NCI-H2196 treated with DMSO at 0.1 percent for 48 hours (cell line): ENCODE measurements around the gene CDC42SE2.
"Not testable (repeated sequence)": the region's sequence is repeated elsewhere in the genome, so short reads cannot be mapped to it uniquely, and the experiment has no call there.

Experiments
- DNase-seq: peaks from one replicate; lab custom pipeline; 2025; ENCODE audit not compliant: unreplicated experiment; lab: John Stamatoyannopoulos, UW

The CDC42SE2 gene

DNA sequence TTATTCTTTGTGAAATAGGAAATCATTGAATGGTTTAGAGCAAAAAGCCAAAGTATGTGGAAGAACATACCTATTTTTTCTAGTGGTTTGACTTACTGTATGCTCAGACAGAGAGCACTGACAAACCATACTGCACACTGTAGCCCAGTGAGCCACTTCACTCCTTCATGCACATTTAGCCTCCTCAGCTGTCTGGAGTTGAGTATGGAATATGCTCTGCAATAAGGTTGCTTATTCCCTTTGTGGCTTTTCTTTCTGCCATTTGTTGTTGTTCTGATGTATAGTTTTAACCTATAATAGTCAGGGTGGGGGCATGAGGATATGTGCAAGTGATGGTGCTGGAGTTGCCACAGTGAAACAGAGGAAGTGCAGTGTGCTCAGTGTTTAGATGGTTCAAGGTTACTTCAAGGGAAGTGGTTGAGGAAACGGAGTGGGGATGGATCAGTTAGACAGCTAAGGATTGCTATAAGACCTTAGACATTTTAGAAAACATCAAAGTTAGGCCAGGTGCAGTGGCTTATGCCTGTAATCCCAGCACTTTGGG lies 100.7 kb downstream of the CDC42SE2 start:
- no peak for DNase-seq

DNA sequence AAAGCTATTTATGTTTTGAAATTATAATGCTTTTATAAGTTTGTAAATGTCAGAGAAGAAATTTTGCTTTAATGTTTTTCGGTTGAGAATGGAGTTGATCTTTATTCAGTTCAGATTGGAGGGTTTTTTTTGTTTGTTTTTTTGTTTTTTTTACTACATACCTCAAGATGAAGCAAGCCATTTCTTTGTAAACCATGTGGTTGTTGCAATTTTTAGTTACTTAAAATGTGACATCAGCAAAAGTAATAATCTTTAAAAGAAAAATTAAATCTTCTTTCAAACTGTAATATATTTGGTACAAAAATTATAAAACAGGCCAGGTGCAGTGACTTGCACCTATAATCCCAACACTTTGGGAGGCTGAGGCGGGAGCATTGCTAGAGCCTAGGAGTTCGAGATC lies 102.6 kb downstream of the CDC42SE2 start:
- DNase-seq: no peak

DNA sequence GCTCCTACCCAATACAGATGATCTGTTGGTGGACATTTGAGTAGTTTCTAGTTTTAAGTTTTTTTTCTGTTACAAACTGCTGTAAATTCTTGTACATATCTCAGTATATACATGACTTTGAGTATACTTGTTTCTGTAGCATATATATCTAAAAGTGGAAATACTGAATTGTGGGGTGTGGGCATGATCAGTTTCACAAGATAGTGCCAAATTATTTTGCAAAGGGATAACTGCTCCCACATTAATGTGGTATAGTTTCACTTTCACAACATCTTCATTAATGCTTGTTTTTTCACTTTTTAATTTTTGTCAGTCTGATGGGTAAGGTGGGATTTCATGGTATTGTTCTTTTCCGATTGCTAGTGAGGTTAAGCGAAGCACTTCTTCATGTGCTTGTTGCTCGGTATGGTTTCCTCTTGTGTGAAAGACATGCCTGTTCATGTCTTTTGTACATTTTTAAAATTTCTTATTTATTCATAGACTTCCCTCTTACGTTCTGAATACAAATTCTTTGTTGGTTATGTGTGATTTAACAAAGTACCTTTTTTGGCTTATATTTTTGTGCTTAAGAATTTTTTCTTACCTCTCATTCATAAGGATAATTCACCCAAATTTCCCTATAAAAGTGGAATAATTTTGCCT lies 103.5 kb downstream of the CDC42SE2 start:
- no peak for DNase-seq

DNA sequence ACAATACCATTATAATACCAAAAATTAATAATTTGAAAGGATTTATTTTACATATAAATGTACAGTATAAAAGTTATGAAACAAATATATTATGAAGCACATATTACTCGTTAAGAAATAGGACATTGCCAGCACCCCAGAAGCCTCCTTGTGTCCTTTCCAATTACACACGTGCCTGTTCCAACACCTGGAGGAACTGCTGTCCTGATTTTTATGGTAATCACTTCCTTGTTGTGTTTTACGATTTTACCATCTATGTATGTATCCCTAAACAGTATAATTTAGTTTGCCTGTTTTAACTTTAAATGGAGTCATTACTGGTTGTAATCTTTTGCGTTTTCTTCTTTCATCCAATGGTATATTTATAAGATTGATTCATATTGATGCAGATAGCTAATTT lies 105.0 kb downstream of the CDC42SE2 start:
- no peak for DNase-seq

DNA sequence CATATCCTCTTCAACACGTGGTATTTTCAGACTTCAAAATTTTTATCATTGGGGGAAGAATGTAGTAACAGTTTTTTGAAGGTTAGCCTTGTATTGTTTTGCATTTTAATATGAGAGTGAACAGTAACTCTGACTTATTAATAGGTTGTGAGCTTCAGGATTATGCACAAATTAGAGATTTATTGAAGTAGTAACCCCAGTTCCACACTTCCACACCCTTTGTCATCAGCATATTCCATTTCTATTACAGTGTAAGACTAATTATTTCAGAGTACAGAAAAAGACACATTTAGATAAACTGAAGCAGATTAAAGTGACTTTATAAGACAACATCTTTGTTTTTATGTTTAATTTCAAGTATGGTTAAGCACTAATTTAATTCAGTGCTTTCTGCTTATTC lies 105.7 kb downstream of the CDC42SE2 start:
- DNase-seq: no peak

DNA sequence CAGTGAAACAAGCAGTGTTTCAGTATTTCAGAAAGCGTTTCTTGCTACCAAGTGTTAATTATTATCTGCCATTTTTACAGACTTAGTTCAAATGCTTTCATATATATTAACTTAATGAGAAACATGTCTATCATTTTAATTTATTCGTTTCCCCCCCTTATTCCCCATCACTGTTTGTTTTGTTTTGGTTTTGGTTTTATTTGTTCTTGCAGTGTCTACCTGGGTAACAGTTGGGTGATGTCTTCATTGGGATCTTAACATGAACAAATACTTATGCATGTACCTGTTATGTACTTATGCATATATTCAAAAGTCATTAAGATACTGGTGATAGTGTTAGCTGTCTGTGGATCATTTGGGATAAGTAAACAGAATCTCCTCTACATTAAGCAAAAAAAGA lies 108.0 kb downstream of the CDC42SE2 start:
- no peak for DNase-seq

DNA sequence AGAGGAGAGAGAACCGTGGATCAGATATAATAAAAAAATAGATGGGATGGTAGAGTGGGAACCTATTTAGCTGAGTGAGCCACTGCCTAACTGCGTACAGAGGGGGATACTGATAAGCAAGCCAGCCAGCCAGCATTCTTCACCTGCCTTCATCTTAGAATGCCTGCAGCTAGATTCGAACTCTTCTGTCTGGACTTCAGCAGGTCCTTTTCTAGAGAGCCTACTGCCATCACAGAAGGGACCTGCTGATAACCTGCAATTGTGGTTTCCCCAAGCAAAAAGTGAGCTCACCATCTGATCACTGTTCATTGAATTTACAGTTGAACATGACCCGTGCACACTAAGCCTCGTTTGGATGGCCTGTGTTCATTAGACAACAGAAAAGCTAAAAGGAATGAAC lies 109.4 kb downstream of the CDC42SE2 start:
- no peak for DNase-seq

DNA sequence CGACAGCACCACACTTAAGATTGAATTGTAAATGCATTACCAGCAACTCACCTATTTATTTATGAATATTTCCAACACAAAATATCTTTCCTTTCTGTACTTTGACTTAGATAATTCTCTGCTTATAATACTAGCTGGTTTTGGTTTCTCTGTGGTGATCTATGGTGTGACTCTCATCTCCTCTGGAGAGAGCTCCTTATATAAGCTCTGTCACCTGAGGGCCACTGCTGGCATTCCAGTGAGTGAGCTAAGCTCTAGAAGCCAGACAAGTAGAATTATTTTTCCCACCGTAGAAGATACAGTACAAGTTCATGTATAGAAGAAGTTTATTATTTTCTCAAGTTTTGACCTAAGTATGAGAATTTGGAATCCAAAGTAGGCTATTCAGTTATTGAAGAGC lies 111.5 kb downstream of the CDC42SE2 start:
- DNase-seq: no peak

DNA sequence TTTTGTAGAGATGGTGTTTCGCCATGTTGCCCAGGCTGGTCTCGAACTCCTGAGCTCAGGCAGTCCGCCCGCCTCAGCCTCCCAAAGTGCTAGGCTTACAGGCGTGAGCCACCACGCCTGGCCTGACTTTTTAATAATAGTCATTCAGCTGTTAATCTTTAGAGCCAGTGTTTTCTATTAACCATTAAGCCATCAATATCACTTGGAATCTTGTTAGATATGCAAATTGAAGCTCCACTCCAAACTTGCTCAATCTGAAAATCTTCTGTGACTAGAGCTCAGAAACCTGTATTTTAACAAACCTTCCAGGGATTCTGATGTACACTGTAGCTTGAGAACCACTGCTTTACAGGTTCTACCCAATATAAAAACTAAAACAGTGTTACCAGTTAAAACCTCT lies 113.5 kb downstream of the CDC42SE2 start:
- no peak for DNase-seq

DNA sequence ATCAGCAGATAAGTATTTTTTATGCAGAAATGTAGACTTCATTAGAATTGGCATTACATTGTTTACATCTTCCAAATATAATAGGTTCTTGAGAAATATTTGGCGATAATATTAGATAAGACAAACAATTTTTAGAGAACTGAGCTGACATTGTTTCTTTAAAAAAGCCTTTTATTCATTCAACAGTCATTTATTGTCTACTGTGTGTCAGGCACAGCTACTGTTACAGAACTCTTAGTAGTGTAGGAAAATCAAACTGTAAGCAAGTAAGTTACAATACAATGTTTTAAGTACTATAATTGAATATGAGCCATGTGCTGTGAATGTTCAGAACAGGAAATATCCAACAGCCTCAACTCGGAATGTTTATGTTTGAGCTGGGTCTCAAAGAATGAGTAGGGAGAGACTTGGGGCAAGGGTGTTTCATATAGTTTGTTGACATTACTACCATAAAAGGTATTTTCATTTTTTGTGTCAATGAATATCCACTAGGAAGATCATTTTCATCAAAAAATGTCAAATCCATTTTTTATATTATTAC lies 114.0 kb downstream of the CDC42SE2 start:
- no peak for DNase-seq

DNA sequence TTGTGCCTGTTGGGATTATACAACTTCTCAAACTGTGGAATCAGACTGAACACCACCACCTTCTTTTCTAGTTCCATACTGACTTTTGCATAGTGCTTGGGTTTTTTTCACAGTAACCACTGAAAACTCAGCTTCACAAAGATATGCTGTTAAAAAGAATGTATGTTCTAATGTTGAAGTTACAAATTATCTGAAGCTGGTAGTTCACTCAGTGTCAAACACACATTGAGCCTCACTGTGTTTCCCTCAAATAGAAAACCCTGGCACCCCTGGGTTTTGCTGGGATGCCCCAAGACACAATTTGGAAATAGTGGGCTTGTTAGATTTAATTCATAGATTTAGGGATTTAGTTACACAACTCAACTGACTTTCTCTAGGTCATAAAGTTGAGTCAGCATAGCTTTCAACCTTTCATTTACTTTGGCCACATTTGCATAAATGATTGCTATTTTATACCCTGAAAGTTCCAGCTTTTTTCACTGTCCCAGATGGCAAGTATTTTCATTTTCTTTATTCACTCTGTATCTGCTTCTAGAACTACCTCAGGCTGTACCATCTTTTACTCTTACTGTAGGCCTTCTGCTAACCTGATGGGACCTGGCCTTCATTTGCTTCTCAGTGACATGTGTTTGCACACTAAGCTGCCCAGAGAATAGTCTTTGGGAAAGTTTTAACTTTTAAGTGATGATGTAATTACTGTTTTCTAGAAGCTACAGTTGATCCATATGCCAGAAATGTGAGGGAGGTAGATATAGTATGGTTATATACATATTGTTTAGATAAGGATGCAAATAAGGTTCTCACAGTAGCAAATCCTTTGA lies 115.1 kb downstream of the CDC42SE2 start:
- no peak for DNase-seq

DNA sequence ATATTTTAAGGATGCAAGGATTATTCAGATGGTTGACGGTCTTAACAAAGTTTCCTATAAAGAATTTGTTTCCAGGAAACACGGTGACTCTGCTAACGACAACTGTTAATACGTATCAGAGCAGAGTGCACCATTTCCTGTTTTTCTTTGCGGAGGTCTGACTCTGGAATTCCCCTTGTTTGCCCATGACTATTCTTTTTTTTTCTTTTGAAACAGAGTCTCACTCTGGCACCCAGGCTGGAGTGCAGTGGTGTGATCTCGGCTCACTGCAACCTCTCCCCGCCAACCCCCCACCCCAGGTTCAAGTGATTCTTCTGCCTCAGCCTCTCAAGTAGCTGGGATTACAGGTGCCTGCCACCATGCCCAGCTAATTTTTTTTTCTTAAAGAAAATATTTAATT lies 115.9 kb downstream of the CDC42SE2 start:
- DNase-seq: no peak

DNA sequence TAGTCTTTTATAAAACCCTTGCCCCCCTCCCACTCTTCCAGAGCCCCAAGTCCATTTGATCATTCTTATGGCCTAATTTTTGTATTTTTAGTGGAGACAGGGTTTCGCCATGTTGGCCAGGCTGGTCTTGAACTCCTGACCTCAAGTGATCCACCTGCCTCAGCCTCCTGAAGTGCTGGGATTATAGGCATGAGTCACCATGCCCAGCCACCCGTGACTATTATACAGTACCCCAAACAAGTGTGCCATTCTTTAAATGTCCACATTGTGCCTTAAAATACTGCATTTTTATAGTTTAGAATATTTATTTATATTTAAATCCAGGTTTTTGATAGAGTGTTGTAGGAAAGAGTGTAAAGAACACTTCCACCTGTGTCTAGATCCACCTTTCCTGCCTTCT lies 116.4 kb downstream of the CDC42SE2 start:
- not testable (repeated sequence) for DNase-seq

DNA sequence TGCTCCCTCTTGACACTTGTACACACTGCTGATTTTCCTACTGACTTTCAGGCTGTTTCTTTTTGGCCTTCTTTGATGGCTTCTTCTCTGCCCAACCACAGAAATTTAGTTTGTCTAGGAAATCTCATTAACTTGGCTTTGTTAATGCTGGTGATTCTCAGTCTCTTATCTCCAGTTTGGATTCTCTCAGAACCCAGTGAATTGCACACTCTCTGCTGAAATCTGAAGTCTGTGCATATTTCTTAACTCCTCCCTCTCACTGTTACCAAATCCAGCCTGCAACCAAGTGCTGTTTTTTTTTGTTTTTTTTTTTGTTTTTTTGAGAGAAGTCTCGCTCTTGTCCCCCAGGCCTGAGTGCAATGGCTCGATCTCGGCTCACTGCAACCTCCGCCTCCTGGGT lies 117.2 kb downstream of the CDC42SE2 start:
- DNase-seq: no peak

DNA sequence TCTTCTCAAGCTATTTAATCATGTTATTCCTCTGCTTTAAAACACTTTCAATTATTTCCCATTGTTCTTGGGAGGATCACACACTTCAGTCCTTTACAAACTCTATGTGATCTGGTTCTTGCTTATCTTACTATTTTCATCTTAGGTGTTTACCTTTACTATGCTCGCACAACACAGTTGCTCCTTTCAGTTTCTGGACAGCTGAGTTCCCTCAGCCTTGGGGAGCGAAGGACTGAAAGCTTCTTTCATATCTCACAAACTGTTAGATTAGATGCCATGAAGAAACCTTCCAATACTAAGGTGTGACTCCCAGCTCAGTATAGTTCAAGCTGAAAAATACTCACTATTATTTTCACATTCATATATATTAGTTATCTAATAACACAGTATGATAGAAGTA lies 117.9 kb downstream of the CDC42SE2 start:
- no peak for DNase-seq

DNA sequence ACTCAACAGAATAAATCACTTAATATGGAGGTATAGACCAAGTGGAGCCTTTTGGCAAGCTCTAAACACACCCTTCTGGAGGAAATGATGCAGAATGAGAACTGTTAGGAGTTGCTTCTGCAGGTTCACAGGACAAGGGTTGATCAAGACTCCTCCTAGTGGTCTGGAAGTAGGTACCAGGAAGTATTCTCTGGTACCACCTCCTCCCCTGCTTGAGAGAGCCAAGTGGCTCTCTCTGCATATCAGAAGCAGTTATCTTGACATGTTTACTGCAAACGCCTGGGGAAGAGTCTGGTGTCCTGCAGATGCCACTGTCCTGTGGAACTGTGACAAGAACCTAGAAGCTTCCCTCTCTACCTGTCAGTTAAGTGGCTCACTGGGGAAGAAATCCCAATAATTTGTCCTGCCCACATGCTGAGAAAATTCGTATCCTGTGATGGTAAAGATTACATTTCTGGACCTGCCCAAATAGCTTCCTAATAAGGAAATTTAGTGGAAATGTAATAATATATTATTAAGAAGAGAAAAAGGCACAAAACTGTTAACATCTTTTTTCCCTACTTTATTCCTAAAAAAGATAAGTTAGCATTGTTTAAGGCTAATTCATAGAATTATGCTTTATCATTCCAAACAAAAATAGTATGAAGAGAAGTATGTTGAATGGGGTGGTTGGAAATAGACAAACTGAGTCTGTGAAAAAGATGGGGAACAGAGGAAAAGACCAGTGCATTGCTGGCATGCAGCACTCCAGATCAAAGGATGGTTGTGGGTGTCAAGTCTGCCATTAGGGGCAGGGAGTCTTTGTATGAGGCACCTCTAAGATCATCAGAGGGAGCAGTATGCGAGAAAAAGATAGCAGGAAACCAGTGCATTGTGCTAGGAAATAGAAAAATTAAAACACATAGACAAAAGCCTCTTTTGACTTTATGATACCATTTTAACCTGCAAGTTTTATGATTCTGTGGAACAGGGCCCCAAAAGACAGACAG lies 118.8 kb downstream of the CDC42SE2 start:
- peak; percentile 43 for DNase-seq

DNA sequence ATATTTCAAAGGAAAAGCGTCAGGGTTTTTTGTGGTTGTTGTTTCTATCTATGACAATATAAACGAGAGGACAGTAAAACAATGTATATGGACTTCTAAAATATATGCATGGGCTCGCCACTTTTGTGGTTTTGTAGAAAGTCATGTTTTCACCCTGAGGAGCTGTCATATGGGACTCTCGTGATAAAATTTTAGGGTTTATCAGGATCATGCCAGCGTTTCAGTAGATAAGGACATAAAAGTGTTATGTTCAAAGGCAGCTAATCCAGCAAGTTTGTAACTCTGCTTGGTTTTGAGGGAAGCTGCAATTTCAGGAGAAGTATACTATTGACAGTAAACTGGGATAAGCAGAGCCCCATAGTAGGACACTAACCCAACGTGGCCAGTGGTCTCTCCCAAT lies 120.3 kb downstream of the CDC42SE2 start:
- DNase-seq: no peak

DNA sequence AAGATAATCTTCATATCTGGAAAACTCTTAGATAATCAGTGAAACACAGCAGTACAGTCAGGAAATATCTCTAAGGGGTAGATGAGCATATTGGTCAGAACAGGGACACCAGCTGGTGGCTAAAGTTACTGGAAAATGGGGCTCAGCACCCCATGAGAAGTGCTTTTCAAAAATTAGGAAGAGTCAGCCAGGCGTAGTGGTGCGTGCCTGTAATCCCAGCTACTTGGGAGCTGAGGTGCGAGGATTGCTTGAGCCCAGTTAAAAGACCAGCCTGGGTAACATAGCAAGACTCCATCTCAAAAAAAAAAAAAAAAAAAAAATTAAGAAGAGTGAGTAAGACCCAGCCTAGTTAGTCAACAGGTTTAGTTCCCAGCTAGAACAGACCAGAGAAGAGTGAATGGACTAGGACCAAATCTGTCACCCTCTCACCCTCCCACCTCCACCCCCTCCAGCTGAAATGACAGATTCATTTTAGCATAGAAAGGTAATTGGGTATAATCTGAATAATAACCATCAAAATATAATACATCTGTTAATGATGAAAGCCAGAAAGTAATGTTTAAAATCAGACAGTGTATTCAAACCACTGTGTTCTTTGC lies 120.9 kb downstream of the CDC42SE2 start:
- DNase-seq: no peak

DNA sequence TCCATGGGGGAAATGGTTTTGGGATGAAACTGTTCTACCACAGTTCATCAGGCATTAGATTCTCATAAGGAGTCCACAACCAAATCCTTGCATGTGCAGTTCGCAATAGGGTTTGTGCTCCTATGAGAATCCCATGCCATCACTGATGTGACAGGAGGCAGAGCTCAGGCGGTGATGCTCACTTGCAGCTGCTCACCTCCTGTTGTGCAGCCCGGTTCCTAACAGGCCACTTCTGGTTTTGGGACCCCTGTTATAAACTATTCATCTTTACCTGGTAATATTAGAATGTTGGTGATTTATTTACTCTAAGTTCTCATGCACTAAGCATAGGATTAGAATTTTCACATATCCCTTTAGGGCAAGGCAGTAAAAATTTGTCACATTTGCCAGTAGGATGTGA lies 122.3 kb downstream of the CDC42SE2 start:
- DNase-seq: no peak

DNA sequence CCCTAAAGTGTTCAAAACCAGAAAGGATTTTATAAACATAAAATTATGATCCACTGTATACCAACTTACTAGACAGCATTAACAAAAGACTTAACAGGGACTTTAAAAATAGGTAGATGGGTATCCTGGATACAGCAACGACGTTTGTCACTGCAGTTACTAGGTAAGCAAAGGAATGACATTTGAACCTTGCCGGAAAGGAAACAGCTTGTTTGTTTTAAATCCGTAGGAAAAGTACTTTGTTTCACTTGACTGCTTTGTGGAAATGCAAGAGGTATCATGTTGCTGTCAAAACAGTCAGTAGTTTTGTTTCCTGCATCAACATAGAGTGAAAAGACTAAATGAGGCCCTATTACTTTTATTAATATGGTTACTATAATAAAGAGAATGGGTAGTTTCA lies 122.9 kb downstream of the CDC42SE2 start:
- DNase-seq: peak; percentile 13

DNA sequence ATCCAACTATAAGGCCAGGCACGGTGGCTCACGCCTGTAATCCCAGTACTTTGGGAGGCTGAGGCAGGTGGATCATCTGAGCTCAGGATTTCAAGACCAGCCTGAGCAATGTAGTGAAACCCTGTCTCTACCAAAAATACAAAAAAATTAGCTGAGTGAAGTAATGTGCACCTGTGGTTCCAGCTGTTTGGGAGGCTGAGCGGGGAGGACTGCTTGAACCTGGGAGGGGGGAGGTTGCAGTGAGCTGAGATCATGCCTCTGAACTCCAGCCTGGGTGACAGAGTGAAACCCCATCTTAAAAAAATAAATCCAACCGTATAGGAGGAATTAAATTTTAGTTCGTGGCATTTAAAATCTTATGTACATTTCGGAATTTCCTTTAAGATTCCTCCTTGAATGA lies 123.4 kb downstream of the CDC42SE2 start:
- DNase-seq: no peak
